Vagina (tissue), 2 donors: Measurements from ENCODE around the gene WTAP. TPM values are rescaled to one million over a fixed set of nuclear protein-coding genes. Genes with fewer than 3 reads are reported as not detected.

Experiments
- DNase-seq, 2 donors: peaks; one replicate each; pipeline ENCODE4 v3.0.0-alpha.2; 2017; ENCODE audit errors: extremely low spot score in 2 of 2
- H3K27ac ChIP-seq: fragments of 200-600 bp; sonication (generic); one replicate; pipeline ENCODE4 v1.5.1; 2019
- H3K27me3 ChIP-seq: fragments of 200-600 bp; sonication (generic); one replicate; pipeline ENCODE4 v1.5.1; 2019
- H3K36me3 ChIP-seq, 2 donors: fragments of 200-600 bp; sonication (generic); one replicate each; pipeline ENCODE4 v1.5.1; 2017 to 2019
- H3K4me1 ChIP-seq: fragments of 200-600 bp; sonication (generic); one replicate; pipeline ENCODE4 v1.5.1; 2019
- H3K4me3 ChIP-seq, 2 donors: fragments of 200-600 bp; sonication (generic); 1 replicate in 1 of 2; 2 replicates in 1 of 2; pipeline ENCODE4 v1.5.1; 2016 to 2019
- H3K9me3 ChIP-seq: fragments of 200-600 bp; sonication (generic); one replicate; pipeline ENCODE4 v1.5.1; 2019
- POLR2A ChIP-seq, 2 donors: fragments of 450-650 bp; IDR thresholded peaks; one replicate each; pipeline ENCODE4 v1.6.1; 2017; ENCODE audit warnings: antibody characterized with exemption in 2 of 2, mild to moderate bottlenecking in 2 of 2, moderate library complexity in 2 of 2
- POLR2AphosphoS5 ChIP-seq, 2 donors: sonication (generic); formaldehyde crosslinking; IDR thresholded peaks; one replicate each; pipeline ENCODE4 v1.9.0; 2017; ENCODE audit warnings: antibody characterized with exemption in 2 of 2, mild to moderate bottlenecking in 2 of 2, low read depth in 1 of 2; ENCODE audit not compliant: insufficient read depth in 1 of 2
- intact Hi-C: fragments of 100-400 bp; cut with DNase I; formaldehyde crosslinking; loops from one replicate; pipeline ENCODE4 v1.15.1; 2023
- total RNA-seq: library from RNA; depleted of rRNA; stranded (reverse); fragments of >200 nt; gene quantifications from one replicate; pipeline ENCODE4 v1.2.3, GENCODE V29; 2016
- TF ChIP-seq, protein P1 (sequence below), 3 experiments: fragments of 450-650 bp in 2 of 3; fragments of 200-600 bp in 1 of 3; sonication (generic) in 1 of 3; IDR thresholded peaks; one replicate each; pipeline ENCODE4 v1.5.1; 2017 to 2019; ENCODE audit warnings: antibody characterized with exemption in 3 of 3, mild to moderate bottlenecking in 2 of 3, moderate library complexity in 2 of 3

WTAP gene
- total RNA-seq, 1 donor from 2014 or later: 85.0 TPM

DNA sequence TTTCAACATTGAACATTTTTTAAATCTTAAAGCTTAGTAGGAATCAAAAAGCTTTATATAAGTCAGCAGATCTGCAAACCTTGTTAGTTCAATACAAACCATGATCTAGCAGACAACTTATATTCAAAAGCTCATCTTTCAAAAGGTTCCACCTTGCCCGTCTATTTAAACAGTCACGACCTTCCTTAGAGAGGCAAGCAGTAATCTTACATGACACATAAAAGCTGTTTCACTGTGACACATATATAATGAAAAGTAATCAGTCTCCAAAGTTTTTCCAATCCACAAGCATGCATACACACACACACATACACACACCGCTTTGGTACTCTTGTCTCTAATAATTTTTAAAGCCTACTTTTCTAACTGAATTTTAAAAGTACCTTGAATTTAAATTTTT is 47.2 kb upstream of the WTAP start:
- TF ChIP-seq, protein P1, sequence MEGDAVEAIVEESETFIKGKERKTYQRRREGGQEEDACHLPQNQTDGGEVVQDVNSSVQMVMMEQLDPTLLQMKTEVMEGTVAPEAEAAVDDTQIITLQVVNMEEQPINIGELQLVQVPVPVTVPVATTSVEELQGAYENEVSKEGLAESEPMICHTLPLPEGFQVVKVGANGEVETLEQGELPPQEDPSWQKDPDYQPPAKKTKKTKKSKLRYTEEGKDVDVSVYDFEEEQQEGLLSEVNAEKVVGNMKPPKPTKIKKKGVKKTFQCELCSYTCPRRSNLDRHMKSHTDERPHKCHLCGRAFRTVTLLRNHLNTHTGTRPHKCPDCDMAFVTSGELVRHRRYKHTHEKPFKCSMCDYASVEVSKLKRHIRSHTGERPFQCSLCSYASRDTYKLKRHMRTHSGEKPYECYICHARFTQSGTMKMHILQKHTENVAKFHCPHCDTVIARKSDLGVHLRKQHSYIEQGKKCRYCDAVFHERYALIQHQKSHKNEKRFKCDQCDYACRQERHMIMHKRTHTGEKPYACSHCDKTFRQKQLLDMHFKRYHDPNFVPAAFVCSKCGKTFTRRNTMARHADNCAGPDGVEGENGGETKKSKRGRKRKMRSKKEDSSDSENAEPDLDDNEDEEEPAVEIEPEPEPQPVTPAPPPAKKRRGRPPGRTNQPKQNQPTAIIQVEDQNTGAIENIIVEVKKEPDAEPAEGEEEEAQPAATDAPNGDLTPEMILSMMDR (IDR thresholded peaks at IDR 0.05): no peak
- TF ChIP-seq POLR2A (IDR thresholded peaks at IDR 0.05) (no peak), POLR2AphosphoS5 (IDR thresholded peaks at IDR 0.05; ENCODE audit: insufficient read depth in 1 of 2, low read depth in 1 of 2) (no peak)
- intact Hi-C loops: no loop called here
- no peak overlapping the region for H3K4me3 ChIP-seq
- H3K36me3 ChIP-seq: peaks cover 0 to 46% of the 10 kb centered on the region in 2 donors
- DNase-seq: no peak
- H3K4me1 ChIP-seq: peaks cover 46% of the 10 kb centered on the region
- H3K27ac ChIP-seq: no peak overlapping the region
- H3K27me3 ChIP-seq: no peaks in the 10 kb centered on the region
- no peaks in the 10 kb centered on the region for H3K9me3 ChIP-seq

DNA sequence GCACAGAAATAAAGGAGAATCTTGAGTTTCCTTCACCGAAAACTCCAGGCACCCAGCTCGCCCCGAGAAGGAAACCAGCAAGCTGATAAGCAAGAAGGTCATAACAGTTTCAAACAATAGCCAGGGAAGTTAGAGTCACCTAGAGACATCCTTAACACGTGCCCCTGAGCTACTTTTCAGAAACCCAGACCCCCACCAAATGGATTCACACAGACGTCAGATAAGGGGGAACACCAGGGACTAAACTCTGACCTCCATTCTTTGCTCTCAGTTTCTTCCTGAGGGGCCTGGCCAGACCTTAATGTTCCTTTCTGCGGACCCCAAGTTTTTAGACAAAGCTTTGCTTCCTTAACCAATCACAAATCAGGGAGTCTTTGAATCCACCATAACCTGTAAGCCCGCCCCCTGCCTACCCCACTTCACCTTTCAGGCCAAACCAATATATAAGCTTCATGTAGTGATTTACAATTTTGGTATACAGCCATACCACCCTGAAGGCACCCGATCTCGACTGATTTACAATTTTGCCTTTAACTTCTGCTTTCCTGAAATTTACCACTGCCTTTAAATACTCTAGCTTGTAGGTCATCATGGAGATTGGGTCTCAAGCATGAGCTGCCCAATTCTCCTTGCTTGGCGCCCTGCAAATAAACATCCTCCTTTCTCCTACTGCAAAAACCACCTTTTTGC is 46.0 kb upstream of the WTAP start:
- no peak overlapping the region for H3K27ac ChIP-seq

DNA sequence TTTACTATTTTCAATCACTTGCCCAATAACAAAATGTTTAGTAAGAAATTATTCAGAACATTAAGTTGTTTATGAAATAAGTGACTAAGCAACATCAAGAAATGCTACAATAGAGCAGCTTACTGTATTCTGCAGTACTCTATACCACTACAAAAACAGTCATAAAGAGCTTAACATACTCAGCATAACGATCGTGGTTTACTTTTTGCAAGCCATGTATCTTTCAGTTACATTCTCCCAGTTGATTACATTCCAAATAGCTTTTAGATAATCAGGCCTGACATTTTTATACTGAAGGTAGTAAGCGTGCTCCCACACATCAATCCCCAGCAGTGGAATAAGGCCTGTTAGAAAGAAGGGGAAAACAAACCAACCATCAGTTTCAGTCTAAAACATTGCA is 45.0 kb upstream of the WTAP start:
- no peak overlapping the region for H3K4me3 ChIP-seq
- H3K4me1 ChIP-seq: peaks cover 59% of the 10 kb centered on the region
- DNase-seq: no peak
- H3K27ac ChIP-seq: no peak overlapping the region
- H3K27me3 ChIP-seq: no peaks in the 10 kb centered on the region
- peaks cover 0 to 66% of the 10 kb centered on the region in 2 donors for H3K36me3 ChIP-seq
- intact Hi-C loops: no loop called here
- TF ChIP-seq POLR2A (IDR thresholded peaks at IDR 0.05) (no peak), POLR2AphosphoS5 (IDR thresholded peaks at IDR 0.05; ENCODE audit: insufficient read depth in 1 of 2, low read depth in 1 of 2) (no peak)
- TF ChIP-seq, protein P1 (IDR thresholded peaks at IDR 0.05): no peak
- H3K9me3 ChIP-seq: no peaks in the 10 kb centered on the region

More for the DNA sequence above, 46.0 kb upstream of the WTAP start:
- no peaks in the 10 kb centered on the region for H3K27me3 ChIP-seq
- no peak for TF ChIP-seq POLR2AphosphoS5 (IDR thresholded peaks at IDR 0.05; ENCODE audit: insufficient read depth in 1 of 2, low read depth in 1 of 2)
- TF ChIP-seq, protein P1 (IDR thresholded peaks at IDR 0.05): no peak
- no peak for TF ChIP-seq POLR2A (IDR thresholded peaks at IDR 0.05)
- H3K4me1 ChIP-seq: peaks cover 50% of the 10 kb centered on the region
- peaks cover 0 to 57% of the 10 kb centered on the region in 2 donors for H3K36me3 ChIP-seq
- no peak overlapping the region for H3K4me3 ChIP-seq
- no peak for DNase-seq
- no peaks in the 10 kb centered on the region for H3K9me3 ChIP-seq
- intact Hi-C loops: no loop called here

DNA sequence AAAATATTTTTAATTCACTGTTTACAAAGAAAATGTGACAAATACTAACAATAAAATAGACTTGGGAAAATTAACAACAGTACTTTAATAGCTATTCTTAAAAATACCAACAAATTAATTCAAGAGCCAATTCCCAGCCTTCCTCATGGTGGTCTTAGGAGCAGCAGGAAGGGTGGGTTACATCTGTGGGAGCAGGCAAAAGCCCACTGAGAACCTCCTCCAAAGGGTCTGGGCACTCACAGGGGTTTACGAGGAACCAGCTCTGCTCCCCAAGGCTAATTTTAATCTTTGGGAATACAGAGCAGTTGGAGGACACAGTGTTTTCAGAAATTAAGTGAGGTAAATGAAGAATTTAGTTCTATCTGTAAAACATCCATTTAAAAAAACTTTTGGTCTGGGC is 44.5 kb upstream of the WTAP start:
- H3K27ac ChIP-seq: no peak overlapping the region
- peaks cover 0 to 70% of the 10 kb centered on the region in 2 donors for H3K36me3 ChIP-seq
- no peak overlapping the region for H3K4me3 ChIP-seq
- intact Hi-C loops: no loop called here
- no peaks in the 10 kb centered on the region for H3K27me3 ChIP-seq
- TF ChIP-seq POLR2AphosphoS5 (IDR thresholded peaks at IDR 0.05; ENCODE audit: insufficient read depth in 1 of 2, low read depth in 1 of 2): no peak
- TF ChIP-seq, protein P1 (IDR thresholded peaks at IDR 0.05): no peak
- TF ChIP-seq POLR2A (IDR thresholded peaks at IDR 0.05): no peak
- H3K9me3 ChIP-seq: no peaks in the 10 kb centered on the region
- no peak for DNase-seq
- H3K4me1 ChIP-seq: peaks cover 64% of the 10 kb centered on the region

DNA sequence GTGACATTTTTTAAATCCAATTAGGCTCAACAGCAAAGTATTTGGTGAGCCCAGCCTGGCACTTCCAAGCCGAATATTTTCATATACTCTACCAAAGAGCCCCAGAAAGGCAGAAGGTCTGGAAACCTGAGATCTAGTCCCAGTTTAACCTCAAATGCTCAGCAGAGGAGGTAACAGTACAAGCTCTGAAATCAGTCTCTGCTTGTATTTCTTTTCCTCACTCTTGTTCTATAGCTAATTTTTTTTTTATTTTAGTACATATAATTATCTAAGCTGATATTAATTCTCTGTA is 43.3 kb upstream of the WTAP start:
- intact Hi-C loops: no loop called here

More for the DNA sequence above, 43.3 kb upstream of the WTAP start:
- Histone ChIP-seq H3K4me1 (peaks cover 76% of the 10 kb centered on the region), H3K4me3 (no peak overlapping the region), H3K36me3 (peaks cover 2 to 70% of the 10 kb centered on the region in 2 donors), H3K27me3 (no peaks in the 10 kb centered on the region), H3K27ac (no peak overlapping the region), H3K9me3 (no peaks in the 10 kb centered on the region)
- TF ChIP-seq POLR2A (IDR thresholded peaks at IDR 0.05): no peak
- TF ChIP-seq, protein P1 (IDR thresholded peaks at IDR 0.05): no peak
- TF ChIP-seq POLR2AphosphoS5 (IDR thresholded peaks at IDR 0.05; ENCODE audit: insufficient read depth in 1 of 2, low read depth in 1 of 2): no peak
- DNase-seq: no peak
